Activated naive CD4-positive, alpha-beta T cell (primary cell): ENCODE measurements around the gene TXLNG.
"Not testable (repeated sequence)": the region's sequence is repeated elsewhere in the genome, so short reads cannot be mapped to it uniquely, and the experiment has no call there.

Experiments used
- DNase-seq, 4 experiments: peaks; one replicate each; lab custom pipeline; 2025; lab: John Stamatoyannopoulos, UW

Gene TXLNG

DNA sequence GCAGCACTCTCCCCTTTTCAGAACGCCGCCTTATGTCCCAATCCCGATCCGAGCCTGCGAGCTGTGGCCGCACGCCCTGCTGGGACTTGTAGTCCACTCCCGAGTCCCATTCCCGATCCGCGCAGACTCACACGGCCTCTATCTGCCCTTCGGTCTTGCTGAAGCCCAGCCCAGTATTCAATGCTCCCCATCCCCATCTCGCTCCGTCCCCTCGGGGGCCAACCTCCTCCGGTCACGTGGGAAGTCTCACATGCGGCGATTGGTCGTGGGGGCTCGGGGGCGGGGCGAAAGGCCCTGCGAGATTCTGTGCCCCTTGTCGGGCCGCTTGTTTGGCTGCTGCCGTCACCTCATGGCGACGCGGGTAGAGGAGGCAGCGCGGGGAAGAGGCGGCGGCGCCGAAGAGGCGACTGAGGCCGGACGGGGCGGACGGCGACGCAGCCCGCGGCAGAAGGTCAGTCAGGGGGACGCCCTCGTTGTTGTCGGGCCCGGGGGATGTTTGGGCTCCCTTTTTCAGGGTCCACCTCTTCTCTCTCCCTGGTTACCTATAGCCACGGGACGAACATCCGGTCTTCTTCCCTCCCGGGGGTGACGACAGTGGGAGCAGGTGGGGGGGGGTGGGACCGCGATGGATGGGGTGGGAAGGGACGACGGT lies at the start of gene TXLNG:
TSS of gene TXLNG (plus strand) at position 328 of the 652 bp plus-strand sequence. CDS start at position 350, 22 bp downstream.
- peak; percentile 76 to 96 (median 90) for DNase-seq

DNA sequence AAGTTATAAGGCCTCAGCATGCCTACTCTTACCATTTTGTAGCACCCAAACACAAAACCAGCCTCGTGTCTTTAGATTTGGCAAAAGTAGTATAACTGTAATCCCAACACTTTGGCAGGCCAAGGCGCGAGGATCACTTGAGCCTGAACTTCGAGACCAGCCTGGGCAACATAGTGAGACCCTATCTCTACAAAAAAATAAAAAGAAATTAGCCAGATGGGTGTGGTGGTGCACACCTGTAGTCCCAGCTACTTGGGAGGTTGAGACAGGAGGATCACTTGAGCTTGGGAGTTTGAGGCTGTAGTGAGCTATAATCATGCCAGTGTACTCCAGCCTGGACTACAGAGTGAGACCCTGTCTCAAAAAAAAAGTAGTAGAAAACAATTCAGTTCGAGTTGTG lies 49.2 kb upstream of the TXLNG start:
- DNase-seq, result no peak

DNA sequence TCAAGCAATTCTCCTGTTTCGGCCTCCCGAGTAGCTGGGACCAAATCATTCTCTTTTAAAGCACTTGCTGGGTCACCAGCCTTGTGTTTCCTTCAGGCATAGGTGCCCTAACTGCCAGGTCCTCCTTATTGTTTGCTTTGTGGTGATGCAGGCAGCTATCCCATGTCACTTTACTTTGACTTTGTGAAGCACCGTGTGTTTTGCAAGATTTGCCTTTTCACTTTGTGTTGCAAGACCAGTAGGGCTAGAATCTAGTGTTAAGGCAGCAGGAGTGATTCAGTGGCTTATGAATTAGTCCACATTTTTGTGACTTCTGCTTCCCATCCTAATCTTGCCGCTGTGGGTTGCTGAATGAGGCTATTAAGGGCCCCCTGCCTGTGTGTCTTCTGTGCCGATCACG lies 46.7 kb upstream of the TXLNG start:
- DNase-seq, result no peak

- DNase-seq, result no peak
These were observed 42.5 kb upstream of the TXLNG start for GRCh38 chrX:16743604-16744325.

DNA sequence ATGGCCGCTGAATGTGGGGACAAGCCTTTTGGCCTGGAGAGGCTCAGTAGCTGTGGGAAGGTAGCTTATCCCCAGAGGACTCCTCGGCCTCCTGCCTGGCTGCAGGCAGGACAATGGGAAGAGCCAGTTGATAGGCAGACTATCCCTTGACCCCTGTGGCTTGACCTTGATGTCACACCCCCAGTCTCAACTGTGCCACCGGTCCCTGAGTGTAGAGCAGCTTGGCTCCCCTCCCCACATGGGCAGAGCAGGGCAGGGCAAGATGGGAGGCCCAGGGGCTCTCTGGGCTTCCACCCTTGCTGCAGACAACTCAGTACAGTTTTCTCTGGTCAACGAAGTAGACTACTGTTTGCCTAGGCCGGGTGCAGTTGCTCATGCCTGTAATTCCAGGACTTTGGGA lies 41.2 kb upstream of the TXLNG start:
- no peak for DNase-seq

DNA sequence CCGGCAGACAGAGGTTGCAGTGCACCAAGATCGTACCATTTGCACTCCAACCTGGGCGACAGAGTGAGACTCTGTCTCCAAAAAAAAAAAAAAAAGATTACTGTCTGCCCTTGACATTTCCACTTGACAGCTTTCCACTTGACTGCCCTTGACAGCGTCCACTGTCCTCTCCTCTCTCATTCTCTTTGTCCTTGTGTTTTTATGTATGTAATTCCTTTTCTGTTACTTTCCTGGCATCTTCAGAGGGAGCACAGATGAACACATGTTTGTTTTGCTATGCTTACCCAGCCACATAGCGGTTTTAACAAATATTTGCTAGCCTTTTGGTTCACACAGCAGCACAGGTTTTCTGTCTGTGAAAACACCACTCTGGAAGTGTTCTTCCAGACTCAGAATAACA lies 40.6 kb upstream of the TXLNG start:
- no peak for DNase-seq

DNA sequence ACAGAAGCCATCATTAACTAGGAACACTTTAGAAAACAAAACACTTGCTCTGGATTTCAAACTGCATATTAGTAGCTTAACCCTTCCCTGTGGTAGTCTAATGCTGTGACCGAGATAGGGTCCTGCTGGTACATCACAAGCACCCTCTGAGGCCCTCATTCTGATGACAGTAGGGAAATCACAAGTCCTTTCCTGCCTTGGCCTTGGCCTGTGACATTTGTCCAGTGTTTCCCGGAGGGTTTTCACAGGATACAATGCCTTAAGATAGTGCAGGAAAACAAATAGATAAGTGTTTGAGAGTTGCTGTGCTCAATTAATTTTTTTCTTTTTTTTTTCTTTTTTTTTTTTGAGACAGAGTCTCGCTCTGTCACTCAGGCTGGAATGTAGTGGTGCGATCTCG lies 37.8 kb upstream of the TXLNG start:
- no peak for DNase-seq

- no peak for DNase-seq
These were observed 36.1 kb upstream of the TXLNG start for GRCh38 chrX:16750136-16750535.

GRCh38 chrX:16754019-16754418 lies 32.2 kb upstream of the TXLNG start:
- DNase-seq, result no peak

DNA sequence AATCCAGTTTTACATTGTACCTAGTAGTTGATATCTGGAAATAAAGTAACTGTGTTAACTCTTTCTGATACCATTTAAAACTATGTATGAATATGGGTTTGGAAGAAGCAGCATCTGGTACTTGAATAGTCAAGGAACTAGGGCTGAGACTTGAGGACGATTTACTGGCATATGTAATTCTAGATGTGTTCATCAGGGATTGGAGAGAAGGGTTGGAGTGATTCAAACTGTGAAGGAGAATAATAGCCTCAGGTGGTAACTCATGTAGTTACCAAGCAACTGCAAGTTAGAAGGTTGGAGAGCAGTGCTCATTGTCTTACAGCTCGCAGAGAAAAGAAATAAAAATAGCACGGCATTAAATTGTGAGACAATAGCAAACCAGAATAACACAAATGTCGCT lies 29.5 kb upstream of the TXLNG start:
- DNase-seq, result no peak

DNA sequence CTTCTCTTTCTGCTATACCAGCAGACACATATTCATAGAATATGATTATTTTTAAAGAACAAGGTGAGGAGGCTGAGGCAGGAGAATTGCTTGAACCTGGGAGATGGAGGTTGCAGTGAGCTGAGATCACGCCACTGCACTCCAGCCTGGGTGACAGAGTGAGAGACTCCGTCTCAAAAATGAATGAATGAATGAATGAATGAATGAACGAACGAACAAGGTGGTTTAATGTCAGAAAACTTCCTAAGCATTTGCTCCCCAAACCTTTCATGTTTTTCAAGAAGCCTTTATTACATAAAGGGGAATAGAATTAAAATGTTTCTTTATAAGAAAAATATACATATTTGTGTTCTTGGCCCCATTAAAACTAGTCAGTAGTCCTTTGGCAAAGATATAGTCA lies 24.8 kb upstream of the TXLNG start:
- DNase-seq, result not testable (repeated sequence)

DNA sequence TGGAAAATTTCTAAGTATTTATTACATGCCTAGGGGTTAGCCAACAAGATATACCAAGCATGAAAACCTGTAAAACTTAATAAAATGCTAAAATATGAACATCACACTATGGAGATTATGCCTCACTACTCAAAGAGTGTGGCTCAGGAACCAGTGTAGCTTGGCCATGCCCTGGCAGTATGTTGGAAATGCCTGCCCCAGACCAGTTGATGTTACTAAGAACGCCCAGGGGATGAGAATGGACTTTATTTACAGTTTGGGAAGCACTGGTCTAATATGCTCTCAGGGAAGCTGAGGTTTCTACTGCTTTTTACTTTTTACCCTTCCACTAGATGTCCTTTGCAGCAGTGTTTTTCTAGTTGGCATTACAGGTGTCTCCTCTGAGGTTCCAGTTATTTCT lies 23.7 kb upstream of the TXLNG start:
- DNase-seq, result no peak

- DNase-seq, result no peak
These were observed 20.7 kb upstream of the TXLNG start for GRCh38 chrX:16765594-16765993.

GRCh38 chrX:16770970-16771482 lies 15.2 kb upstream of the TXLNG start:
- DNase-seq, result no peak

GRCh38 chrX:16771483-16772398 lies 14.5 kb upstream of the TXLNG start:
- DNase-seq, result no peak

DNA sequence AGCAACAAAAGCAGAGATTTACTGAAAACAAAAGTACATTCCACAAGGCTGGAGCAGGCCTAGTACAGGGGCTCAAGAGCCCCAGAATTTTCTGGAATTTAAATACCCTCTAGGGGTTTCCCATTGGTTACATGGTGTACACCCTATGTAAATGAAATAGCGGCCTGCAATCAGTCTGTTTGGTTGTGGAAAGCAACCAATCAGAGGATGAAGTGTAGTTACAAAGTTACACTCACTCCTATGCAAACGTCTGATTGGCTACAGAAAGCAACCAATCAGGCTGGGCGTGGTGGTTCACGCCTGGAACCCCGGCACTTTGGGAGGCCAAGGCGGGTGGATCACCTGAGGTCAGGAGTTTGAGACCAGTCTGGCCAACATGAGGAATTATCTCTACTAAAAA lies 13.8 kb upstream of the TXLNG start:
- no peak for DNase-seq

DNA sequence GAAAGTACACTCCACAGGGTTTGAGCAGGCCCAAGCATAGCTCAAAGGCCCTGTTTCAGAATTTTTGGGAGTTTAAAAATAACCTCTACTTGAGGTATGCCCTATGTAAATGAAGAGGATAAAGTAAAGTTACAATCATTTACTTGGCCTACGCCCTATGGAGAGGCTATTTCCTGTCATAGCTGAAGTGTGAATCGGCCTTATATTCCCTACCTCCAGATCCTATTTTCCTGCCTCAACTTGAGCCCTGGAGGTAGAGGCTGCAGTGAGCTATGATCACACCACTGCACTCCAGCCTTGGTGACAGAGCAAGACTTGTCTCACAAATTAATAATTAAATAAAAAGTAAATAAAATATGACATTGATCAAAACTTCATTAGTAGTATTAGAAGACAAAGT lies 11.5 kb upstream of the TXLNG start:
- DNase-seq, result no peak

- no peak for DNase-seq
These were observed 7.7 kb upstream of the TXLNG start for GRCh38 chrX:16778545-16778944.

- no peak for DNase-seq
These were observed 7.3 kb upstream of the TXLNG start for GRCh38 chrX:16778993-16779392.

- DNase-seq, result not testable (repeated sequence)
These were observed 6.5 kb upstream of the TXLNG start for GRCh38 chrX:16779815-16780214.

DNA sequence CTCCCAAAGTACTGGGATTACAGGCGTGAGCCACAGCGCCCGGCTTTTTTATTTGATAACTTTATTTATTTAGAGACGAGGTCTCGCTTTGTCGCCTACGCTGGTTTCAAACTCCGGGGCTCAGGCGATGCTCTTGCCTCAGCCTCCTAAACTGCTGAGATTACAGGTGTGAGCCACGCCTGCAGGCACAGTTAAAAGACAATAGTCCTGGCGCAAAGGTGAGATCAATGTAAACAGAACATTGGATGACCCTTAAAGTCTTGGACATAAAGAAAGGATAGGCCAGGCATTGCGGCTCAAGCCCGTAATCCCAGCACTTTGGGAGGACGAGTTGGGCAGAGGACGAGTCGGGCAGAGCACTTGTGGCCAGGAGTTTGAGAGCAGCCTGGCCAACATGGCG lies 2.8 kb upstream of the TXLNG start:
- DNase-seq, result no peak

GRCh38 chrX:16784440-16784839 lies 1.8 kb upstream of the TXLNG start:
- DNase-seq, result not testable (repeated sequence)
